ENCODE results near the gene CHD5.

Gene CHD5

DNA sequence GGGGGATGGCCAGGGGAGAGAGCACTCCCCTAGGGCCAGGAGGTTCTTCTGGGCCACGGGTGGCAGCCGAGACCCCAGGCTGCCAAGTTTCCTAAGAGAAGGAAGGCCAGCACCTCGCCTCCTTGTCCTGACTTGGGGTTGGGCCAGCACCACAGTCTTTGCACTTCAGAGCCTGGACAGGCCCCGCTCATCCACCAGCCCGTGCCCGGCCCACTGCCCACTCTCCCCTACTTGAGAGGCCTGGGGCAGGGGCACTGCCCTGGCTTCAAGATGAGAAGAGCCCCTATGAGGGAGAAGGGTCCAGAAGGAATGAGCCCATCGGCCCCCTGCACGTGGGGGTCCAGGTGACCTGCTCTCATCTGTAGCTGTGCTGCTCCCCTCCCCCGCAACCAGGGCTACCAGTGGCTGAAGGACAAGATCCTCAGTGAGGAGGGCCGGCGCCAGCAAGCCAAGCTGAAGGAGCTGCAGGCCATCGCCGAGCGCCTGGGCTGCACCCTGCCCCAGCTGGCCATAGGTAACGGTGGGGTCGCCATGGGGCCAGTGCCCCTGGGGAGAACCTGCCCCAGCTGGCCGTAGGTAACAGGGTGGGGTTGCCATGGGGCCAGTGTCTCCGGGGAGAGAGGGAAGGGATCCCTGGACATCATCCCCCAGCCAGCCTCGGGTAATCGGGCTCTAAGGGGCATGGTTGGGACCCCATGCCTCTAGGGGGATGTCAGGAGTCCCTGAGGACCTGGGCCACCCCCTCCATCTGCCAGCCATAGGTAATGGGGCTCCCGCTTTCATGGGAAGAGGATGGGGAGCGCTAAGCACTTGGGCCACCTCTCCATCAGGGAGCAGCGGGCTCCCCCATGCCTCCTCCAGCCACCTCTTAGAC lies 83.6 kb downstream of the CHD5 start:
- no peak for DNase-seq

DNA sequence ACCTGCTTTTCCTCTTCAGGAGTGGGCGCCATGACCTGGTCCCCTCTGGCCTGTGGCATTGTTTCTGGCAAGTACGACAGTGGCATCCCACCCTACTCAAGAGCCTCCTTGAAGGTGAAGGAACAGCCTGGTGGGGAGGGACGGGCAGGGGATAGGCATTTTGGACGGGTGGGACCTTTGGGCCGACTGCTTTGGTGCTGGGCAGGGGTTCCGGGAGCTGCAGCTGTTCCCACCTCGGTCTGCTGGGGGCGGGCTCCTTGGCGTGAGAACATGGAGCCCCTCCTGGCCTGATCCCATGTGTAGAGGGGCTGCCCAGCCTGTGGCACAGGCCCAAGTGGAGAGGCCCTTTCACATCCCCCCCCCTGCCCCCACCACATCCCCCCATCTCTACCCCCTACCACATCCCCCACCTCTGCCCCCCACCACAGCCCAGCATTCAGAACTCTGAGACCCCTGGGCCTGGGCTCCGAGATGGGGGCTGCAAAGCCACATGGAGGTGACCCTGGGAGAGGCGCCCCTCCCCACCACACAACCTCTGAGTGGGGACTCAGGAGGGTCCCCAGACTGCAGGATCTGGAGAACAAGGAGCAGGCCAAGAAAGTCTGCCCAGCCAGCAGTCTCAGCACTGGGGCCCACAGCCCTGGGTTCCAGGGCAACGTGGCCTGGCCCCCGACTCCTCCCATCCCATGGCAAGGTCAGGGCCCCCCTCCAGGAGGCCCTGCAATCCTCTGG lies 84.4 kb downstream of the CHD5 start:
- no peak for DNase-seq

DNA sequence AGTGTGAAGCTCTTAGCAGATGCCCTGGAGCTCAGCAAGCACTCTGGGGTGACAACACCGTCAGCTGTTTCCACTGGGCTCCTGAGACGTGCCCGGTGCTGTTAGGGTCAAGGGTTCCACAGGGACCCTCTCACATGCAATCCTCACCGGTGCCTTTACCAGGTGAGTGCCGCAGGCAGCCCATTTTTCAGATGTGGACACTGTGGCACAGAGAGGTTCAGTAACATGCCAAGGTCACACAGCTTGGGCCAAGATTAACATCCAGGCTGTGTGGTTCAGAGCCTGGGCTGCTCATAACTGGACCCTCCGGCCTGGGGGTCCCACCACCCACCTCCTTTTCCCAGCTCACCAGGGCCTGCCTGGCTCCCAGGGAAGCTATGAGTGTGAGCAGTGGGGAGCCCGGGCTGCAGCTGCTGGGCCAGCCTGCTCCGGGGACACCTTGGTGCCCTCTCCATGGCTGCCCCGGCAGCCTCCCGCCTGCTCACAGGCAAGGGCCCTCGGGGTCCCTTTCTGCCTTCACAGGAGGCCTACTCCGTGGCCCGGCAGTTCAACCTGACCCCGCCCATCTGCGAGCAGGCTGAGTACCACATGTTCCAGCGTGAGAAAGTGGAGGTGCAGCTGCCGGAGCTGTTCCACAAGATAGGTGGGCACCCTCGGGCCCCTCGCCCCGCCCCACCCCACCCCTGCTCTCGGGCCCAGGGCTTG lies 85.2 kb downstream of the CHD5 start:
- DNase-seq: no peak

DNA sequence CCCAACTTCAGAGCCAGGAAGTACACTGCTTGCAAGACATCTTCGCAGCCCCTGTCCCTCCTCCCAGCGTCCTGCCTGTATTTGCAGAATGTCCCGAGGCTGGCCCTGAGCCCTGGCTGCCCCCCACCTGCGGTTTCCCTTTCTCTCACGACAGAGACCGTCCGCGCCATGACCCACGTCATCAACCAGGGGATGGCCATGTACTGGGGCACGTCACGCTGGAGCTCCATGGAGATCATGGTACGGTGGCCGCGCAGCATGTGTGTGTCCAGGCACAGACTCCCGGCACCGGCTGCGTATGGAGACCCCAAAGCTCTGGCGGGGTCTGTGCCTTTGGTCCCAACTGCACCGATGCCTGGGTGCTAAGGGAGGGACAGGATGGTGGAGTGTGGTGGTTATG lies 85.9 kb downstream of the CHD5 start:
- DNase-seq: no peak

DNA sequence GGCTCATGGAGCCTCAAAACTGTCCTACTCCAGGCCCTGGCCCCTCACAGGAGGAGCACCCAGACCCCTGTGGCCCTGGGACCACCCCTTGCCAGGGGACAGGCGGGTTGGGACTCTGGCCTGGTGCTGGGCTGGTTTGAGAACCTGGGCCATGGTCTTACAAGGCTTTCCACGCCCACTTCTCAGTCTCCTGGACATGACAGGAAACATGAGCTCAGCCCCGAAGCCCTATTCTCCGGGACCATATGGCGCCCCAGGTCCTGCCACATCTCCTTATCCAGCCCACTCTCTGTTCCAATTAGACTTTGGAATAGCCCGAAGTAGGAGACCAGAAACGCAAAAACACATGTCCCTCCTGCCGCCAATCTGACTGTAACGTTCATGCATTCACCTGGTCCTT lies 86.5 kb downstream of the CHD5 start:
- DNase-seq: no peak

DNA sequence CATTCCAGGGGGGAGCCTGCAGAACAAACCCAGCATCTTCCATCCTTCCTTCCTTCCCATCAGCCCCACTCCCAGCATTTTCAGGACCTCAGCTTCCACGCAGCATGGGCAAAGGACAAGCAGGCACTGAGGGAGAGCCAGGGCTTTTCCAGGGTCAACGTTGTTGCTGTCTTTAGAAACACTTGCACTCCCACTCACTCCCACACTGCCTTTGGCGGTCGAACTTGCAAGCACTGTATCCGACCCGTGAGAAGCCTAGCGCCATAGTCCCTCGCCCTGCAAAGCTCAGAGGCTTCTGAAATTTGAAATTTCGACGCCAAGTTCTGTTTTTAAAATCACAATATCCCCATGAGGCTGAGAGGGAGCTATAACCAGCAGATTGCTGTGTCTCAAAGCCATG lies 87.0 kb downstream of the CHD5 start:
- no peak for DNase-seq

DNA sequence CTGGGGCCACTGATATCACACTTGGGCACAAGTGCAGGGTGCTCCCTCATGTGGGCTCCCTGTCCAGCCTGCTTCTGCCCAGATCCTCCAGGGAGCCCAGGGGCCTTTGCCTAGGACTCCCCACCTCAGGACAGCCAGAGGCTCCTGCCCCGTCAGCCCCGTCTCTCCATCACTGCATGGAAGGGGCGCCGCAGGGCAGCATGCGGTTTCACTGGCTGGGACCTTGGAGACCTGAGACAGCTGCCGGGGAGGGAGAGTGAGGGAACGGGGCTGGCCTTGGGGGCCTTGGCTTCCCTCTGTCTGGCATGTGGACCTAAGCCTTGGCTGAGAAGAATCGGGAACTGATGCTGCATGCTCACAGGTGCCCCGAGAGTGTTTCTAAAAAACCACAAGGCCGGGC lies 87.9 kb downstream of the CHD5 start:
- DNase-seq: no peak

DNA sequence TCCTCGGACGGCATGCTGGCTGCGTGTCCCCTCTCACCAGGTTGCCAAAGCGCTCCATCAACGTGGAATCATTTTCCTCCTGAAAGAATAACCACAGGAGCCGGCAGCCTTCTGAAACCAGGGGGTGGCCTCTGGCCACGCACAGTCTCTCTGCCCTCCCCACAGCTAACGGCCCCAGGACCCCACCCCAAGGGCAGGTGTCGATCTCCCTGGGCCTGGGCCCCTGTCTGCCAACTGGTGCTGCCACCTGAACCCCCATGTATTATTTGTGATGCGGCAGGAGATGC lies 88.4 kb downstream of the CHD5 start:
- DNase-seq: no peak

DNA sequence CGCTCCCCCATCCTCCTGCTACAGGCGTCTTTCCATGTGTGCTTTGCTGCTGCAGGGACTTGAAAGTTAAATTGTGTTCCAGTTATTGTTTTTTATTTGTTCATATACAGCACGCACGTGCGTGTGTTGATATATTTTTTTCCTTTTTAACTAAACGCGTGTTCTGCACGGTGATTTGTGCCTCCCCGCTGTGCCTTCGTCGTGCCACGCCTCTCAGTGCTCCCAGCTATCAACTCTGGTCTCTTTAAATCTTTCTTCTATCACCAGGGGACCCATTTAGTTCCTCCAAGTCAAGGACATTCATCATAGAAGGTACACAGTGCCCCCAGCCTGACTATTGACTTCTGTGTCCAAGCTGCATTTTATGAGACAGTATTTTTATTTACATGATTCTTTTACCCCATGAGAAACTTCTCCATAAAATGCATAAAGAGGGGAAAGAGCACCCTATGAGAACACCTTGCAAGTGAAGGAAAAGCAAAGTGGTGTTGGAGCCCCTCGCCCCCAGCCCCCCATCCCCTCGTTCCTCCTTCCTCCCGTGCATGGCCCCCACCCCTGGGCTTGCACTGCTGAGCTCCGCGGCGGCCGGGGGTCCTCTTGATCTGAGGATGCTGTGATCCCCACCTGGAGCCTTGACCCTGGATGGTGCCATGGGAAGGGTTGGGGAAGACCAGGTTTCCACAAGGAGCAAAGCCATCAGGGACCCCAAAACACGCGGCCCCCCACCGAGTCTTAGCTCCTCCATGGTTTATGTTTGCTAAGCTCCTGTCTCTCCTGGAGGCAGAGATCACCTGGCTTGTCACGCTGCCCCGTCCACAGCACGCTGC lies 88.9 kb downstream of the CHD5 start:
- DNase-seq: no peak

DNA sequence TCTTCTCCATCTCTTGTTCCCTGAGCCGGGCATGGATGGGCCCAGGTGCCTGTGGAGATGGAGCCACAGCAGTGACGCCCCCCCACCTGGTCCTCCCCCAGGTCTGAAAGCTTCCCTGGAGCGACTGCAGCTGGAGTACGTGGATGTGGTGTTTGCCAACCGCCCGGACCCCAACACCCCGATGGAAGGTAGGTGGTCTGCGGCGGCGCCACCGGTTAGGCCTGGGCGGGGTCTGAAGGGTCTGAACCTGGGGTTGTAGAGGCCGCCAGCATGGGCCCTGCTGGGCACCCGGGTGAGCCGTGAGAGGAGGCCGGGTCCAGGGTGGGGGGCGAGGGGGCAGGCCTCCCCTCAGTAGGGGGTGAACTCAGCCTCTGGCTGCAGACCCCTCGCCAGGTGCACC lies 89.8 kb downstream of the CHD5 start:
- DNase-seq: no peak

DNA sequence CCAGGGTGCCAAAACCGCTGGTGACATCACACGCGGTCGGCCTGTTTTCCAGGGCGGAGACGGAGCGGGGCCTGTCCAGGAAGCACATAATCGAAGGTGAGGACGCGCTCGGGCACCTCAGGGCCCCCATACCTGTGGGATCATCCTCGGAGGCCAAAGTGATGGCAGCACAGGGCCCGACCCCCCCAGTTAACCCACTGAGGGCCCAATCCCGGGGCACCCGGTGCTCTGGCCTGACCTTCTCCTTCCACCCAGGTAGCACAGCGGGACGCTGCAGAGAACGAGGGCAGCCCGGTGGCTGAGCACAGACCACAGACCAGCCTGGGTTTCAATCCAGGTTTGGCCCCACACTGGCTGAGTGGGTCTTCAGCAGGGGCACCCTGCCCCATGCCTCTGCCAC lies 91.2 kb downstream of the CHD5 start:
- DNase-seq: no peak

DNA sequence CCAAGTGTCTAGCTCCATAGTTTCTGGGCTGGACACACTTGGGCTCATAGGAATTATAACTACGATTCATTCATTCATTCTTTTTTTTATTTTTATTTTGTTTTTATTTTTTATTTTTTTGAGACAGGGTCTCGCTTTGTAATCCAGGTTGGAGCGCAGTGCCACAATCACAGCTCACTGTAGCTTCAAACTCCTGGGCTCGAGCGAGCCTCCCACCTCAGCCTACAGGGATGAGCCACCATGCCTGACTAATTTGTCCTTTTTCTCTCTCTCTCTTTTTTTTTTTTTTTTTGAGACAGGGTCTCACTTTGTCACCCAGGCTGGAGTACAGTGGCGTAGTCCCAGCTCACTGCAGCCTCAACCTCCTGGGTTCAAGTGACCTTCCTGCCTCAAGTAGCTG lies 92.2 kb downstream of the CHD5 start:
- DNase-seq: no peak

DNA sequence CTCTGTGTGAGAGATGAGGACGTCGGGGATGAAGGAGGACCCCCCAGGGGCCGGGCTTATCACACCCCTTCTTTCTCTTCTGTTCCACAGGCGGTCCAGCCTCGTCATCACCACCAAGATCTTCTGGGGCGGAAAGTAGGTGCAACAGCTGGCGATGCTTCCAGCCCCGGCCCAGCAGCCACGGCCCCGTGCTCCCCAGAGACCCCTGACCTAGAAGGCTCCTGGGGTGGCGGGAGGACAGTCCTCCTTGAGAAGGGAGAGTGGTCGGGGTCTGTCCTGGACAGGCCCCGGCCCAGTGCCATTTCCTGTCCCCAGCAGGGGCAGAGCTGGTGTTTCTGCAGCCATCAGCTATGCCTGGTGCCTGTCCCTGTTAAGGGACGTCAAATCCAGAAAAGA lies 92.7 kb downstream of the CHD5 start:
- DNase-seq: no peak

DNA sequence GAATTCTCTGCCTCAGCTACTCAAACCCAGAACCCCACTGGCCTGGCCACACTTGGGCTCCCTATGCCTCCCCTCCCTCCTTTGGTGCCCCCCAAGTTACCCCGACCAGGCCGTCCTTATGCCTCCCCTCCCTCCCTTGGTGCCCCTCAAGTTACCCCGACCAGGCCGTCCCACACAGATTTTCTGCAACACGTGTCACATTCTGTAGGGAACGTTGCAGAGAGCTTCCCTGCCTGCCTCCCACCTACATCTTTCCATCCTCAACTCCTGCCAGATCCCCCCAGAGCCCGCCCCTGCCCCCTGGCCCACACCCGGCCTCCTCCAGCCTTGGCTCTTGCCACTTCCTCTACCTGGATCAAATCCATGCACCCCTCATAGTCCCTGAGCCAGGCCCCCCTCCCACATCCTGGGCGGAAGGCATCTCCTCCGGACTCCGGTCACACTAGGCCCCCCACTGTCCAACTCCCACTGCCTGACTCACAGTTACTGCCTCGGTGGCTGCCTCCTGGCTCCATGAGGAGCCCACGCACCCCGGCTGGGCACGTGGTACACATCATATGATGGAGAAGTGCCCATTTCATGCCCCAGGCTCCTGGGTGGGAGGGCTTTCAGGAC lies 93.3 kb downstream of the CHD5 start:
- no peak for DNase-seq

DNA sequence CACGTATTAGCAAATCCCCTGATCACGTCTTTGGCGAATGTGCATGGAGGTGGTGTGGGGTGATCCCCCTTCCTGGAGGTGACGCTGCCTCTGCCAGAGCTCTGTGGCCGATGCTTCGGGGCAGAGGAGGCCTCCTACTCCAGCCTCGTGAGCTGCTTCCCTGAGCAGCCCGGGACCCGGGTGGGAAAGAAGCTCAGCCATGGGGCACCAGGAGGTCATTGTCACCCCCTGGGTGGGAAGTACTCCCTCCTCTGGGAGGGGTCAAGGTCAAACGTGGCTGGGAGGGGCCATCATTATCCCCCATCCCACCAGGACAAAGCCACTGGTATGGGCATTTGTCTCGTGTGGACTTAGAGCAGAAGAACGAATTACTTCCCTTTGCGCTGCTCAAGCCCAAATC lies 93.8 kb downstream of the CHD5 start:
- no peak for DNase-seq

DNA sequence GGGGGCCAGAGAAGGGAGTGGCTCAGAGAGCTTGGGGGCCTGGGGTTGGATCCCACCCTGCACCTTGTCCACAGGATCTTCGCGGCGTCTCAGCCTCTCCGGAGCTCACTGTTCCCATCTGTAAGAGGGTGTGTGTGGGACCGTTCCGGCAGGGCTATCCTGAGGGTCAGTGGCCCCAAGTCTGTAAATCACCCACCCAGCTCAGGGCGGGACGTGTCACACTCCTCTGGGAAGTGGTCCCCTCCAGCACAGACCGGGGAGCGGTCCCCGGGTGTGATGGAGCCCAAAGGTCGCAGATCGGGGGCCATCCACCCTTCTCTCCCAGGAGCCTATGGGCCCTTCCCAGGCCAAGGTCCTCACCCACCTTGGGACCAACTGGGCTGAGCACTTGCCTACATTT lies 94.5 kb downstream of the CHD5 start:
- no peak for DNase-seq

DNA sequence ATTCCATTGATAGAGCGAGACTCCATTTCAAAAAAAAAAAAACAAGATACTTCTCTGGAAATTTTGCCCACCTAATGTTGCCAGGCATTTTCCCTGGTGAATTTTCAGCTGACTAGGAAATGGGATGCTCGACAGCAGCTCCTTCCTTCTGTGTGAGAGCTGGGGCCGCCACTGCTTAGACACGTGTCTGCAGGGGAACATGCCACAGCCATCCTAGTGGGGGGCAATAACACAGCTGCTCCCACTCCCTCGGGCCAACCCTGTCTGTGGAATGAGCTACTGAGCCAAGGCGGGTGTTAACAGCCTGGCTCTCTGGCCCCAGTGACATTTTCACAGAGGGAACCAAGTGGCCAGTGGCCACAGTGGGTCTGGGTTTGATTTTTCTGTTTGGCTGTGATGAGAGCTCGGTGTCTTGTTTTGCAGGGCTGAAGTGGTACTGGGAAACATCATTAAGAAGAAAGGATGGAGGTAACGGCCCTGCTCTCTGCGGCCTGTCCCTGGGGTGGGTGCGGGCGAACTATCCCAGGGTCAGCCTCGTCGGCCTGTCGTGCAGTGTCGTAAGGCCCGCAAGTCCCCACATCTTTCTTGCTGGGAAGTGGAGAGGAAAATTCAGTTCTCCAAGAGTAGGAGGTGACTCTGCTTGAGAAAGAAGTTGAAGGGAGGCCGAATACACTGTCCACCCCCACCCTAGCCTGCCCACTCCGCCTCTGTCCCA lies 95.2 kb downstream of the CHD5 start:
- no peak for DNase-seq

DNA sequence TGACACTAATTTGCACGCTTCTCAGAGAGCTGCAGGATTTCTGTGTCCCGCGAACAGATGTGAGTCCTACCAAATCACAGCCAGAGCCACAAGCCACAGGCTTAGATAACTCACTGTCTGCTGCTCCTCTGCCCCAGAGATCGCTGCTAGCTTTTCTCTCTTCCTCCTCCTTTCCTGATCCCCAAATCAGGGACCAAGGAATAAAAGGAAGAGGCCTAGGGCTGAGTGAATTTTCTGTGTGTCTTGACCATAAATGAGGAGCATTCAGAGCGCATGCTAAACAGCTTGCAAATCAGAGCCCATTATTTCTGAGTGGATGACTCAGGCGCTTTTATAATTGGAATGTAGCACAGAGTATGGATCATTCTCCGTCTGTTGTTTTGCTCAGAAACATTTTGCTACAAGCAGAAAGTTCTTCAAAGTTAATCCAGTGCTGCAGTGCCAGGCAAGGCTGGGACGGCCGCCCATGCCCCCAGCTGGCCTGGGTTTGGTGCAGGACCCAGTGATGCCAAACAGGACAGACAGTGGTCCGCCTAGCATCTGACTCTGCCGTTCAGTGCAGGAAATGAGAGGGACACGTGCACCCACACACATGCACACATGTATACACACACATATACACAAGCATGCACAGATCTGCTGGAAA lies 96.2 kb downstream of the CHD5 start:
- DNase-seq: peak; percentile 16 to 57

DNA sequence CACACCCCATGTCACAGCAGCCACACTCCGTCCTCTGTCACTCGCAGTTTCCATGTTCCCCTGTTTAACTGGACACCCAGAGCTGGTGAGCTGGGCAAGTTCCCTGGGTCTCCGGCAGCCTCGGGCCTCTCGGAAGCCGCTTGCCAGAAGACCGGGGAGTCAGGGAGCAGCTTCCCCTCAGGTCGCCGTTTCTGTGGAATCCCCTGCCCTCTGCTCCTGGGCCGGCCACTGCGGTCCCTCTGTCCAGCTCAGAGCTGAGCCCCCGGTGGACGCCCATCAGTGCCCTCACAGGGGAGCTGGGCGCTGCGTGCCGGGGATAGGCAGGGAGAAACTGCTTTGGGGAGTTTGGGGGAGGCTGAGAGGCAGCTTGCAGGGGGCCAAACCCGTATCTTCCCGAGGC lies 96.7 kb downstream of the CHD5 start:
- DNase-seq: no peak

DNA sequence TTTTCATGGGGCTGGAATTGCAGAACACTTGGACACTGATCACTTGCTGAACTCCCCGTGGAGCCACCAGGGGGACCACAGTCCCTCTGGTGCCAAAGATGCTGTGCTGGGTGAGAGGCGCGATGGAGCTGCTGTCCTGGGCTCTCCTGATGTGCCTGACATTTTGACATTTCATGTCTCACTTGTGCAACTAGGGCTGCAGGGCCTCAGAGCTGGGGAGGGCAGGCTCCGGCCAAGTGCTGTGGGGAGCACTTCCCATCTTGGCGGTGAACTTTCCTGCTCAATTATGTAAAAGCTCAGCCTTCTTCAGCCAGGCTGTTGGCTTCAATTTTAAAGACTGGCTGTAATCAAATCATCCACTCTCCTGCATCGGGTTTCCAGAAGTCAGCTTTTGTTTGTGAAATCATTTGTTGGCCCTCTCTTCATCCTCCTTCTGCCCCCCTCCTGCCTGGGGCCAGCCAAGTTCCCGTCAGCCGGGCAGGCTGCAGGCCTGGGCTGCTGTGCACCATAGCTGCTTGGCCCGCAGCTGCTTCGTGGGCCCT lies 97.6 kb downstream of the CHD5 start:
- peak in 1 of 2 donors; percentile 50 for DNase-seq

DNA sequence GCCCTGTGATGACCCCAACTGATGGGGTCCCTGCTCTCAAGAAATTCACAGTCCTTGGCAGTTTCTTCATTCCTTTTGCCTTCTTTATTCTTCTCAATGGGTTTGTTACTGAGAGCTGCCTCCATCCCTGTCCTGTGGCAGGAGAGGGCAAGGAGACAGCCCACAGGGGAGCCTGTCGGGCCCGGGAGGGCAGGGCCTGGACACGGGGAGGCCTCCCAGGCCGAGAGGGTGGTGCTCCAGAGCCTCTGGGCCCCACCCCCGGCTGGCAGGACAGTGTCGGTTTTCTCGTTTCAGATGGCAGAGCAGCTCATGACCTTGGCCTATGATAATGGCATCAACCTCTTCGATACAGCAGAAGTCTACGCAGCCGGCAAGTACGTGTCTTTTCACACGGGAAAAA lies 98.2 kb downstream of the CHD5 start:
- DNase-seq: no peak

All from hippocampal formation (tissue), 2 donors.